Measurements from ENCODE around the gene CNTF. TPM values are rescaled to one million over a fixed set of nuclear protein-coding genes. Genes with fewer than 3 reads are reported as not detected.

CNTF gene
- total RNA-seq, 3 donors from 2014 or later: 2.0 to 2.6 (median 2.5) TPM

- ATAC-seq (peak; percentile 84), DNase-seq (peak in 1 of 3 donors; percentile 86)
- intact Hi-C loops (cut with DNase I, micrococcal nuclease): no loop called here
- no peak for TF ChIP-seq CTCF (IDR thresholded peaks at IDR 0.05)
- Histone ChIP-seq H3K4me3 (no peak overlapping the region), H3K9me3 (no peaks in the 10 kb centered on the region), H3K4me1 (ENCODE audit: low read depth) (peaks cover 46% of the 10 kb centered on the region), H3K36me3 (ENCODE audit: low read depth) (no peaks in the 10 kb centered on the region)
Observed at GRCh38 chr11:58594826-58595225, 27.6 kb upstream of the CNTF start.

- no peak for ATAC-seq
- intact Hi-C loops (cut with DNase I, micrococcal nuclease): no loop called here
- no peaks in the 10 kb centered on the region for H3K9me3 ChIP-seq
Observed at GRCh38 chr11:58596621-58597020, 25.8 kb upstream of the CNTF start.

GRCh38 chr11:58597486-58598144 lies 24.9 kb upstream of the CNTF start:
- intact Hi-C loops (cut with DNase I, micrococcal nuclease): no loop called here
- DNase-seq: no peak
- H3K36me3 ChIP-seq (ENCODE audit: low read depth): no peaks in the 10 kb centered on the region
- TF ChIP-seq CTCF (IDR thresholded peaks at IDR 0.05): no peak
- H3K4me3 ChIP-seq: no peak overlapping the region
- ATAC-seq: no peak
- peaks cover 29% of the 10 kb centered on the region for H3K4me1 ChIP-seq (ENCODE audit: low read depth)
- H3K9me3 ChIP-seq: no peaks in the 10 kb centered on the region

More at GRCh38 chr11:58596621-58597020, 25.8 kb upstream of the CNTF start:
- no peak for TF ChIP-seq CTCF (IDR thresholded peaks at IDR 0.05)
- Histone ChIP-seq H3K4me1 (ENCODE audit: low read depth) (peaks cover 39% of the 10 kb centered on the region), H3K4me3 (no peak overlapping the region), H3K36me3 (ENCODE audit: low read depth) (no peaks in the 10 kb centered on the region)
- DNase-seq: no peak

GRCh38 chr11:58600510-58600909 lies 22.0 kb upstream of the CNTF start:
- Histone ChIP-seq H3K4me1 (ENCODE audit: low read depth) (peaks cover 28% of the 10 kb centered on the region), H3K4me3 (no peak overlapping the region), H3K9me3 (no peaks in the 10 kb centered on the region), H3K36me3 (ENCODE audit: low read depth) (no peaks in the 10 kb centered on the region)
- intact Hi-C loops (cut with DNase I, micrococcal nuclease): no loop called here
- ATAC-seq (no peak), DNase-seq (no peak)
- TF ChIP-seq CTCF (IDR thresholded peaks at IDR 0.05): no peak

GRCh38 chr11:58606930-58607714 lies 15.3 kb upstream of the CNTF start:
- Histone ChIP-seq H3K4me1 (ENCODE audit: low read depth) (peaks cover 14% of the 10 kb centered on the region), H3K4me3 (no peak overlapping the region), H3K9me3 (no peaks in the 10 kb centered on the region), H3K36me3 (ENCODE audit: low read depth) (no peaks in the 10 kb centered on the region)
- no peak for TF ChIP-seq CTCF (IDR thresholded peaks at IDR 0.05)
- intact Hi-C loops (cut with DNase I, micrococcal nuclease): no loop called here
- ATAC-seq (peak; percentile 50), DNase-seq (no peak)
